Fibroblast of peridontal ligament (primary cell): Measurements from ENCODE around the gene SPNS2.

Source experiments
- DNase-seq: peaks from one replicate; pipeline ENCODE4 v3.0.0-alpha.2; 2010; ENCODE audit errors: extremely low read depth

SPNS2 gene

GRCh38 chr17:4480929-4481898 lies 17.5 kb upstream of the SPNS2 start:
- DNase-seq = no peak

GRCh38 chr17:4482338-4483011 lies 16.2 kb upstream of the SPNS2 start:
- DNase-seq = no peak

- no peak for DNase-seq
Measured at GRCh38 chr17:4483012-4483840, 15.5 kb upstream of the SPNS2 start.

GRCh38 chr17:4485676-4486646 lies 12.7 kb upstream of the SPNS2 start:
- no peak for DNase-seq

DNA sequence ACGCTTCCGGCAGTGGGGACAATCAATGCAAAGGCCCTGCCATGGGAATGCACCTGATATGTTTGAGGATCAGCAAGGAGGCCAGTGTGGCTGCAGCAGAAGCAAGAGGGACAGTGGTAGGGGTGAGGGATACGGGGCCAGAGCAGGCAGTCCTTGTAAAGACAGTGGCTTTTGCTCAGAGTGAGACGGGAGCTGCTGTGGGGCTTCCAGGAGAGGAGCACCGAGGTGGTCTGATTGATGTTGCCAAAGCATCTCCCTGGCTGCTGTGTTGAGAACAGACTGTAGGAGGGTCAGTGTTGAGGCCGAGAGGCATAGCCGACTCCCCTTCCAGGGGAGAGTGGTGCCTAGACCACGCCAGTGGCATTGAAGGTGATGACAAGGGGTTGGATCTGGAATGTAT lies 11.4 kb upstream of the SPNS2 start:
- DNase-seq = no peak

DNA sequence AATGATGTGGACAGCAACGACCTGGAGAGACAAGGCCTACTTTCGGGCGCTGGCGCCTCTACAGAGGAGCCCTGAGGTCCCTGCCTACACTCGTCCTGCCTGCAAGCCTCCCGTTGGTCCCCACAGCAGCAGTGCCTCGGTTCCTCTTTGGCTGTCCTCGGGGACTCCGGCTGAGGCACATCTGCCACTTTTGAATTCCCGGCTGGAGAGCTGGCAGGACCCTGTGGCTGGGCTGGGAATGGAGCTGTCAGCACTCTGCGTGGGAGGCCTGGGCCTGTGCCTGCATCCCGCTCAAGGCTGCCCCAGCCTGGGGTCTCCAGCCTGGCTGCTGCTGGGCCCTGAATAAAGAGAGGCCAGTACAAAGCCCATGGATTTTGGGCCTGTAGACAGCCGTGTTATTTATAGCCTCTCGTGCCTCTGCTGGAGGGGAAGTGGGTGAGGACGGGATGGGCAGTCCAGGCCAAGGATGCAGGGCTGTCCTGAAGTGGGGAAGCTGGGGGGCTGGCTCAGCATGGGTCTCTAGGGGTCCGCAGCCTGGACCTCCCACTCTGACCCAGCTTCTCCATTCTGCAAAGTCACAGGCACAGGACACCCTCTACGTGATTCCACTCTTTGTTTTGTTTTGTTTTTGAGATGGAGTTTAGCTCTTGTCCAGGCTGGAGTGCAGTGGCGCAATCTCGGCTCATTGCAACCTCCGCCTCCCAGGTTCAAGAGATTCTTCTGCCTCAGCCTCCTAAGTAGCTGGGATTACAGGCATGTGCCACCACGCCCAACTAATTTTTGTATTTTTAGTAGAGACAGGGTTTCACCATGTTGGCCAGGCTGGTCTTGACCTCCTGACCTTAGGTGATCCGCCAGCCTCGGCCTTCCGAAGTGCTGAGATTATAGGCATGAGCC lies 10.6 kb upstream of the SPNS2 start:
- DNase-seq = no peak

DNA sequence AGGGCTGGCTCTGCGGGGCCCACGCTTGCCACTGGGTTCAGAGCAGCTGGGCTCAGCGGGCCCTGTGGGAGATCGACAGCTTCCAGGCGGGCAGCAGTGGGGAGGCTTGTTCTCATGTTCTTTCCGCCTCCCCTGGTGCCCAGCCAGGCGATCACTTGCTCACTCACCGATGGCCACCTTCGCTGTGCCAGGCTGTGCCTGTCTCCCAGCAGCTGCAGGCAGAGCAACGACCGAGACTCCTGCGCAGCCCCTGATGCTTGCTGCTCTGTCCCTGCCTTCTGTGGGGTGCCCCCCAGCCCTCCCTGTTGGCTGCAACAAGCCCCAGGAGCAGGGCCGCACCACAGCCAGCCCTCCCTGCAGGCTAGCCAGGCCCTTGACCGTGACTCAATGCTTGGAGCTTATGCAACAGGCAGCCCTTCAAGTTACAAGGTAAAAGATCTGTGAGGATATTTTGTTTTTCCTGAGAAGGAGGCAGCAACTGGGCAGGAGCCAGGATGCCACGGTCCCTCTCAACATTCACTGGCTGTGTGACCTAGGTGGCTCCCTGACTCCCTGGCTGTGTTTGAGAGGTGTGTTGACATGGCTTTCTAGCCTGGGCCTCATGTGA lies 9.6 kb upstream of the SPNS2 start:
- DNase-seq = no peak

DNA sequence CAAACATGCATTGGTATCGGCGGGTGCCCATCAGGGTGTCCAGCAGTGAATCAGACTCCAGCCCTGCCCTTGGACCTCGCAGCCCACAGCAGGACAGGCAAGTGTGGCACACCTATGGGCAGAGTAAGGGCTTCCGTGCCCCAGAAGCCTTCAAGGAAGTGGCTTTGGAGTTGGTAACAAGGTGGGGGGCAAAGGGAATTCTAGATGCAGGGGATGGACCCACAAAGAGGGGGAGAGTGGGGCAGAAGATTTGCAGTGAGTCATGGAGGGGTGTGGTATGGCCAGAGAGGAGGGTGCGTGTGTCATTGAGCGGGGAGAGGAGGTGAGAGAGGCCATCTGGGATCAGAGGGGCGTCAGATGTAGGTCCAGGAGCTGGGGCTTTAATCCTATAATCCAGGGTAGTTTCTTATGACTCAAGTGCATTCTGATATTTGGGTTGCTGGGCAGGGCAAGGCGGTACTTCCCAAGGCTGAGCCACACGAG lies 8.5 kb upstream of the SPNS2 start:
- DNase-seq = no peak

GRCh38 chr17:4490637-4491061 lies 8.0 kb upstream of the SPNS2 start:
- no peak for DNase-seq

GRCh38 chr17:4492721-4493561 lies 5.7 kb upstream of the SPNS2 start:
- DNase-seq = peak; percentile 12

GRCh38 chr17:4497101-4497824 lies 1.4 kb upstream of the SPNS2 start:
- no peak for DNase-seq

DNA sequence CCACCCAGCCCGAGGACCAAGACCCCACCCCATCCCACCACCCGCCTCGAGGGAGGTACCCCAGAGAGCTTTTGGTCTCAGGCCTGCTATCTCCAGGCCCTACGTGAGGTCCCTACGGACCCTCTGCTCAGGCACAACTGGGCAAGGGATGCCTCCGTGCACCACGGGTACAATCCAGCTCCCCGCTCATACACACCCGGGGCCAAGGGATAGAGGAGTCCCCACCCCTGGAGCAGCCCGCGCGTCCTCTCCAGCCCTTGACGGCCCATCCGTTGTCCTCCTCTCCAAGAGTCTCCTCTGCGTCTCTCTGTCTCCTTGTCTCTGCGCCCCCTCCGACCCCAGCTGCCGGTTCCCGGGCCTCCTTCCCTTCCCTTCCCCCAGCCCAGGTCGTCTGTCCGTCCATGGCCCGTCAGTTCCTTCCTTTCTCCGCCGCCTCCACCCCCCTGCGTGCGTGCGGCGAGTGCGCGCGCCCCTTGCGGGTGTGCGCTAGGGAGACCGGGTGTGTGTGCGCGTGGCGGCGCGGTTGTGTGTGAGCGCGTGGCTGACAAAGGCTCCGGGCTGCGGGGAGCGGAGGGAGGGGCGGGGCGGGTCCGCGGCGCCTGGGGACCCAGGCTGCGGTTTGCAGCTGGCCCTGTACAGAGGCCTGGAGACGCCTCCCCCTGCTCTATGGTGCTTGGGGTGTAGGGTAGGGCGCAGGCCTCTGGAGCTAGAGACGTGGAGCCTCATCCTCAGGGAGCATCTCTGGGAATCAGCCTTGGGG lies 930 bp downstream of the SPNS2 start:
- DNase-seq = no peak

- no peak for DNase-seq
Measured at GRCh38 chr17:4500191-4500571, 1.5 kb downstream of the SPNS2 start.

GRCh38 chr17:4501295-4501949 lies 2.7 kb downstream of the SPNS2 start:
- no peak for DNase-seq

GRCh38 chr17:4502466-4503154 lies 3.9 kb downstream of the SPNS2 start:
- DNase-seq = no peak
